GM23338 (cell line): ENCODE measurements around the gene SHB. TPM values are rescaled to one million over a fixed set of nuclear protein-coding genes. Genes with fewer than 3 reads are reported as not detected.
A peak's percentile ranks its signal among the peaks of the same experiment; 100 is the strongest.

Experiments
- ATAC-seq: fragments of 200-7000 bp; cut with Tn5 transposase; 3 replicates; pipeline ENCODE4 v1.9.1; 2020
- DNase-seq: peaks from one replicate; pipeline ENCODE4 v3.0.0-alpha.2; 2015; ENCODE audit warnings: low spot score
- H2AFZ ChIP-seq: fragments of 200-600 bp; sonication (generic); 2 replicates; pipeline ENCODE4 v1.8.0; 2016; ENCODE audit warnings: antibody characterized with exemption, mild to moderate bottlenecking, moderate library complexity
- H3F3A ChIP-seq: fragments of 200-600 bp; sonication (generic); replicated peaks from 2 replicates; pipeline ENCODE4 v1.8.0; 2017; ENCODE audit warnings: antibody characterized with exemption, mixed run types, low read depth
- H3K27ac ChIP-seq: fragments of 200-600 bp; sonication (generic); 2 replicates; pipeline ENCODE4 v1.6.1; 2016; ENCODE audit warnings: low read depth
- H3K27me3 ChIP-seq: fragments of 200-600 bp; sonication (generic); 2 replicates; pipeline ENCODE4 v1.8.0; 2016; ENCODE audit warnings: mild to moderate bottlenecking, mixed run types, moderate library complexity; ENCODE audit not compliant: insufficient read depth
- H3K36me3 ChIP-seq: fragments of 200-600 bp; sonication (generic); 2 replicates; pipeline ENCODE4 v1.8.0; 2016; ENCODE audit warnings: mild to moderate bottlenecking; ENCODE audit not compliant: insufficient read depth
- H3K4me1 ChIP-seq: fragments of 200-600 bp; sonication (generic); 2 replicates; pipeline ENCODE4 v1.8.0; 2016; ENCODE audit warnings: mild to moderate bottlenecking, moderate library complexity; ENCODE audit not compliant: insufficient read depth
- H3K4me2 ChIP-seq: fragments of 200-600 bp; sonication (generic); 2 replicates; pipeline ENCODE4 v1.7.1; 2017; ENCODE audit warnings: mixed run types
- H3K4me3 ChIP-seq: fragments of 200-600 bp; sonication (generic); 2 replicates; pipeline ENCODE4 v1.6.1; 2016; ENCODE audit warnings: mixed run types
- H3K79me2 ChIP-seq: fragments of 200-600 bp; sonication (generic); replicated peaks from 2 replicates; pipeline ENCODE4 v1.8.0; 2017; ENCODE audit warnings: mild to moderate bottlenecking; ENCODE audit not compliant: insufficient read depth
- H3K9me2 ChIP-seq: fragments of 200-600 bp; sonication (generic); 2 replicates; pipeline ENCODE4 v1.8.0; 2017; ENCODE audit not compliant: insufficient read depth
- H4K20me1 ChIP-seq: fragments of 200-600 bp; sonication (generic); replicated peaks from 2 replicates; pipeline ENCODE4 v1.8.0; 2017; ENCODE audit warnings: mild to moderate bottlenecking; ENCODE audit not compliant: insufficient read depth
- H3K27ac Mint-ChIP-seq: 2 replicates; pipeline ENCODE4 v1.8.0; 2020; ENCODE audit warnings: inconsistent platforms, mild to moderate bottlenecking, moderate library complexity, mixed read lengths
- H3K27me3 Mint-ChIP-seq: 3 replicates; pipeline ENCODE4 v1.8.0; 2022; ENCODE audit warnings: low read depth, mild to moderate bottlenecking, moderate library complexity, mixed read lengths, inconsistent platforms; ENCODE audit not compliant: insufficient read depth, poor library complexity
- H3K36me3 Mint-ChIP-seq: 3 replicates; pipeline ENCODE4 v1.8.0; 2021; ENCODE audit warnings: low read depth, mild to moderate bottlenecking, inconsistent platforms, moderate library complexity, mixed read lengths
- H3K4me1 Mint-ChIP-seq: 3 replicates; pipeline ENCODE4 v1.8.0; 2020; ENCODE audit warnings: mild to moderate bottlenecking, inconsistent platforms, mixed read lengths
- H3K4me3 Mint-ChIP-seq: 3 replicates; pipeline ENCODE4 v1.8.0; 2021; ENCODE audit warnings: moderate library complexity, mild to moderate bottlenecking, inconsistent platforms, mixed read lengths
- H3K9me3 Mint-ChIP-seq: 3 replicates; pipeline ENCODE4 v1.8.0; 2020; ENCODE audit warnings: moderate library complexity, mild to moderate bottlenecking, inconsistent platforms, mixed read lengths
- EZH2 ChIP-seq: fragments of 200-600 bp; sonication (generic); IDR thresholded peaks from one replicate; pipeline ENCODE4 v1.8.0; 2017; ENCODE audit warnings: antibody characterized with exemption, mild to moderate bottlenecking, low read depth; ENCODE audit not compliant: unreplicated experiment
- EZH2phosphoT487 ChIP-seq: fragments of 200-600 bp; sonication (generic); IDR thresholded peaks from one replicate; pipeline ENCODE4 v1.8.1; 2018; ENCODE audit warnings: antibody characterized with exemption; ENCODE audit not compliant: unreplicated experiment
- JUNB ChIP-seq: IDR thresholded peaks from one replicate; pipeline ENCODE4 v1.6.1; 2016; ENCODE audit warnings: antibody characterized with exemption; ENCODE audit not compliant: unreplicated experiment
- NANOG ChIP-seq: IDR thresholded peaks from 2 replicates; pipeline ENCODE4 v1.6.1; 2016; ENCODE audit warnings: antibody characterized with exemption, borderline replicate concordance
- POLR2AphosphoS5 ChIP-seq: IDR thresholded peaks from 2 replicates; pipeline ENCODE4 v1.6.1; 2016; ENCODE audit warnings: antibody characterized with exemption, low read depth
- STAT1 ChIP-seq: IDR thresholded peaks from one replicate; pipeline ENCODE4 v1.6.1; 2016; ENCODE audit warnings: antibody characterized with exemption; ENCODE audit not compliant: unreplicated experiment
- ZNF114 ChIP-seq: fragments of 250-450 bp; sonication (Bioruptor Pico); IDR thresholded peaks from 2 replicates; pipeline ENCODE4 v1.5.0; 2020; ENCODE audit warnings: mild to moderate bottlenecking, moderate library complexity
- polyA plus RNA-seq: library from polyadenylated mRNA; unstranded; fragments of >200 nt; fragmentation: Nextera tagmentation; extraction: Ambion mirVana; gene quantifications from 2 replicates; pipeline ENCODE4 v1.2.1, GENCODE V29; 2016
- total RNA-seq: library from RNA; depleted of rRNA; stranded (reverse); fragments of >200 nt; shearing (Covaris generic); gene quantifications from 2 replicates; pipeline ENCODE4 v1.2.3, GENCODE V29; 2014
- TF ChIP-seq, protein P1 (sequence below): IDR thresholded peaks from 2 replicates; pipeline ENCODE4 v1.6.1; 2016; ENCODE audit warnings: antibody characterized with exemption

Gene SHB
- total and polyA plus RNA-seq, 2 experiments from 2014 or later: 1.5 to 14.0 TPM

DNA sequence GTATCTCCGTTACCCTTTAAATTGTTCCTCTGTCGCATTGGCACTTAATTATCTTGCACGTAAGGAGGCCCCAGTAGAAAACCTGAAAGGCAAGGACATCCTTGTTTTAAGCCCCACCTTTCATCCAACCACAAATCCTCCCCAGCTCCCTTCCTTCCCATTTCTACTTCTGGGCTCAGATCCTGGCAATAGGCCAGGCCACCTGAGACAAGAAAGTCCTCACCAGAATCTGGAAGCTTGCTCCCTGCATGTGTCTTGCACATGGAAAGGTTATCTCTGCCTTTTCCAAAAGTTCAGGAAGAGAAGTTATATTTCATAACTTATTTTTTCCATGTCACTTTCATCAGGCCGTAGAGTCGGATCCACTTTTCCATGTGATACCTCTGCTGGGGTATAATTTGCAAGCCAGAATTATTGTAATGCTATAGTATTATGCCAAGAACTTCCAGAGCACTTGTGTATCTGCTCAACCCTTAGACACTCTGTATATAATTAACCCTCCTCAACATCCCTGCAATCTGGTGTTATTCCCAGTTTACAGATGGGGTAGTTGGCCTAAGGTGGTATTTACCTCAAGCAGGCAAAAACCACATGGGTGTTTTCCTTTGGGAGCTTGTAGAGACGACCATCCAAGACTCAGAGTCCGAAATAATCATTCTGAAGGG, 2.6 kb upstream of the SHB start (continued):
- TF ChIP-seq JUNB: no peak
- TF ChIP-seq NANOG: no peak
- TF ChIP-seq ZNF114 (CRISPR knock-in tag): no peak

DNA sequence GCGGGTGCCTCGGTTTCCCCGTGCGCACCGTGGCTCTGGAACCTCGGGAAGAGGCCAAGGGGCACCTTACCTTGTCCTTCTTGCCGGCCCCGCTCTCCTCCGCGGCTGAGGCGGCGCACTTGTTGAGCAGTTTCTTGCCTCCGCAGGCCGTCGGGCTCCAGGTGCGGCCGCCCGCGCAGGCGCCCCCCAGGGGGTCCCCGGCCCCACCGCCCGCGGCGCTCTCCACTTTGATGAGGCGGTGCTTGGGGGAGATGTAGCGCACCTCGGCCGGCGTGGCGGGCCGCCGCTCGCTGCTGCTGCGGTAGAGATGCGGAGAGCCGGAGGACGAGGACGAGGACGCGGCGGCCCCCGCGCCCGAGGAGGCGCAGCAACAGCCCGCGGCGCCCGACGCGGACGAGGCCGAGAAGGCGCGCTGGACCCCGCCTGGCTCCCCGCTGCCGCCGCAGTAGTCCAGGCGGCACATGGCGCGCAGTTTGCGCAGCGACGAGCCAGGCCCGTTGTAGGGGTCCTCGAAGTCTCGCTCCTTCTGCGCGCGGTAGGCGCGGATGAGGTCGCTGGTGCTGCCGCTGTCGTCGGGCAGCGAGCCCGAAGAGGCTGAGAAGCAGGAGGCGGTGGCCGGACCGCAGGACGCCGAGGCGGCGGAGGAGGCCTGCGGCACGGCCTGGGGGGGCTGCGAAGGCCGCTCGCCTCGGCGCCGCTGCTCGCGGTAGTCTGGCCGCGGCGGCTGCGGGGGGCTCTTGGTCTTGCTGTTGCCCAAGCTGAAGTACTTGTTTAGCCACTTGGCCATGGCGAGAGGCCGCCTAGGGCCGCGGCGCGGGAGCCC, 957 bp downstream of the SHB start:
- H3K4me2 ChIP-seq: peak overlapping the region; percentile 93
- Mint-ChIP-seq H3K27ac (no peak overlapping the region), H3K36me3 (no peaks in the 10 kb centered on the region; the same call in 2 of the 3 replicates), H3K27me3 (peaks cover 20% of the 10 kb centered on the region), H3K4me1 (peaks cover 37% of the 10 kb centered on the region), H3K4me3 (peak overlapping the region; percentile 83), H3K9me3 (no peaks in the 10 kb centered on the region; the same call in 2 of the 3 replicates)
- peaks cover 22% of the 10 kb centered on the region for H4K20me1 ChIP-seq
- no peak overlapping the region for H2AFZ ChIP-seq
- H3K27ac ChIP-seq: no peak overlapping the region
- H3K79me2 ChIP-seq: peaks cover 39% of the 10 kb centered on the region
- H3K4me1 ChIP-seq: peaks cover 26% of the 10 kb centered on the region
- ATAC-seq (peak; percentile 1; the same call in 2 of the 3 replicates), DNase-seq (peak; percentile 38)
- peak overlapping the region; percentile 72 for H3K4me3 ChIP-seq
- no peaks in the 10 kb centered on the region for H3K36me3 ChIP-seq
- H3F3A ChIP-seq: no peaks in the 10 kb centered on the region
- TF ChIP-seq STAT1: no peak
- TF ChIP-seq EZH2: peak; percentile 19
- H3K27me3 ChIP-seq: peaks cover 30% of the 10 kb centered on the region
- H3K9me2 ChIP-seq: no peaks in the 10 kb centered on the region

DNA sequence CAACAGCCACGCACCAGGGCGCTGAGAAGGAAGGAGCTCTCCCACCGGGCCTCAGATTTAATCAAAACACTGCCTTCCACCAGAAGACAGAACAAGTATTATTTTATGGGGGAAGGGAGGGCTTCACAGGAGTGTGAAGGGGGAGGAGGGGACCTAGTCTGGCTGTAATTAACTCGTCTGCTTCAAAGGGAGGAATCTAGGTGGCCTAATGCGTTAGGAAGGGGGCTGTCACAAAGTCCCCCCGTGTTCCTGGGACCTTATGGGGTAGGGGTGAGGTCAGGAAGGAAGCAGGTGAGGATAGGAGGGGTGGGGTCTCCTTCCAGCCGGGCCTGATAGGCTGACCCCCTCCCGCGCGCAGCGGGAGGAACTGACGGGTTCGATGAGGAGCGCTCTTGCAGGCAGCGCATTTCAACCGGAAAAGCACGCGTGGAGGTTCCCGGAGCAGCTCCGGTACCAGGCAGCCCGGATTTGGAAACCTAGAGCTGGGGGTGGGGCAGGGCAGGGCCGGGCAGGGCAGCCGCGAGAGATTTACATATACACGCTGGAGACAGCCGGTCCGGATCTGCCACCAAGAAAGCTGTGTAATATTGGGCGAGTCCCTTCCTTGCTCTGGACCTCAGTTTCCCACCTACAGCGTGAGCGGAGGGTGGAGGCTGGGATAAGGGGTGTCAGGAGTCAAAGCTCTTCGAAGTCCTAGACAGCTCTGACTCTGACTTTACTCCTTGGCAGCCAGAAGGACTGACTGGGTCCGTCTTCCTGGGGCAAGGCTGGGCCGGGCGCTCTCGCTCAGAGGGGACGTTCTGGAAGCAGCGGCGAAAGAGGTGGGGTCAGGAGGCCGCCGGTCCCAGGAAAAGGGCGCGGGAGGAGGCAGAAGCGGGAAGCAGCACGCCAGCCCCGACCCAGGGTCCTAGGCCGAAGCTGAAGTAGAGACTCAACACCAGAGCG, 1.8 kb downstream of the SHB start:
- Histone ChIP-seq H3F3A (no peaks in the 10 kb centered on the region), H3K9me2 (no peaks in the 10 kb centered on the region), H3K27ac (no peak overlapping the region), H3K36me3 (no peaks in the 10 kb centered on the region), H3K4me2 (peak overlapping the region; percentile 93), H2AFZ (no peak overlapping the region), H3K4me1 (peaks cover 34% of the 10 kb centered on the region), H4K20me1 (peaks cover 26% of the 10 kb centered on the region), H3K4me3 (peak overlapping the region; percentile 72), H3K27me3 (peaks cover 30% of the 10 kb centered on the region), H3K79me2 (peaks cover 47% of the 10 kb centered on the region)
- Mint-ChIP-seq H3K27me3 (peaks cover 20% of the 10 kb centered on the region), H3K36me3 (no peaks in the 10 kb centered on the region; the same call in 2 of the 3 replicates), H3K27ac (no peak overlapping the region), H3K4me1 (peaks cover 45% of the 10 kb centered on the region), H3K9me3 (no peaks in the 10 kb centered on the region; the same call in 2 of the 3 replicates), H3K4me3 (peak overlapping the region; percentile 83)
- ATAC-seq: peak; percentile 6
- DNase-seq: peak; percentile 45
- TF ChIP-seq, protein P1, sequence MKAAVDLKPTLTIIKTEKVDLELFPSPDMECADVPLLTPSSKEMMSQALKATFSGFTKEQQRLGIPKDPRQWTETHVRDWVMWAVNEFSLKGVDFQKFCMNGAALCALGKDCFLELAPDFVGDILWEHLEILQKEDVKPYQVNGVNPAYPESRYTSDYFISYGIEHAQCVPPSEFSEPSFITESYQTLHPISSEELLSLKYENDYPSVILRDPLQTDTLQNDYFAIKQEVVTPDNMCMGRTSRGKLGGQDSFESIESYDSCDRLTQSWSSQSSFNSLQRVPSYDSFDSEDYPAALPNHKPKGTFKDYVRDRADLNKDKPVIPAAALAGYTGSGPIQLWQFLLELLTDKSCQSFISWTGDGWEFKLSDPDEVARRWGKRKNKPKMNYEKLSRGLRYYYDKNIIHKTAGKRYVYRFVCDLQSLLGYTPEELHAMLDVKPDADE: no peak
- TF ChIP-seq JUNB (no peak), EZH2phosphoT487 (no peak), POLR2AphosphoS5 (no peak), STAT1 (no peak), EZH2 (peak; percentile 27)
